ENCODE data around the gene KNDC1.

KNDC1 gene

DNA sequence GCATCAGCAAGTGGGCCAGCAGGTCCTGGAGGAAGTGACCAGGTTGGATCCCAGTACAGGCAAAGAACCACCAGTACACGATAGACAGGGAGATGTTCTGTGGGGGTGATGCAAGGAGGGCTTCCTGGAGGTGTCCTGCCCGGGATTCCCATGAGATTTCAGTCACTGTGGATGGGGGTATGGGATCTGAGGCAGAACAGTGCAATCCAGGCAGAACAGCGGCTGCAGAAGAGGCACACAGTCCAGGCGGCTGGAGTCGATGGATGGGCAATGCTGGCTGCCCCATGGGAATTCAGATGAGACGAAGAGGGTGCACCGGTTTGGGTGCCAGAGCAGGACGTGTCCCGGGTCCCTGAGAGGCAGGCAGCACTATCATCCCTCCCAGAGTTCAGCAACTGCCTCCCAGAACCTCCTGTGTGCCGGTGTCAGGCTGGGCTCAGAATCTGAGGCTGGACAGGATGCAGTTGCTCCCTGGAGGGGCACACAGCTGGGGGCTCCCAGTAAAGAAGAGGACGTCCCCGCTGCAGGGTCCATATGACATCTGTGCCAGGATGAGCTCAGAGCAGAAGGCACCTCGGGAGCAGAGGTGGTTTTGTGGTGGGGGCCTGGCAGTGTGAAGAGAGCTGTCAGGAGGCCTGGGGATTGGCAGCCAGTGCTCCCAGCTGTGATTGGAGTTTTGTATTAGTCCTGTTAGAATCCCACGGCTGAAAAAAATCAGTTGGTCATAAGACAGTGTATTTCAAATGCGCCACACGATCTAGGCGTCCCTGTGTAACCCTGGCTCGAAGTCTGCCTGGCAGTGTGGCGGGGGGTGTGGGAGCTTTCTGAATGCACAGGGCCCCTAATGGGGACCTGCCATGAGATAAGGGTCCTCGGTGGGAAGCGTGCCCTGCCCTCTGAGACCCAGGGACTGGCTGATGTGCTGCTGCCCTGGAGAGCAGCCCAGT, 3.2 kb downstream of the KNDC1 start:
- H4K20me1 ChIP-seq (ENCODE audit: insufficient read depth, low read length): no peaks in the 10 kb centered on the region
- no peaks in the 10 kb centered on the region for H3K4me1 ChIP-seq (ENCODE audit: low read length)
- no peak for DNase-seq
- TF ChIP-seq EZH2phosphoT487 (IDR thresholded peaks at IDR 0.05; ENCODE audit: low read length) (no peak), EZH2 (optimal IDR thresholded peaks at IDR 0.05; ENCODE audit: low read depth, low read length) (no peak)
- TF ChIP-seq, protein P1, sequence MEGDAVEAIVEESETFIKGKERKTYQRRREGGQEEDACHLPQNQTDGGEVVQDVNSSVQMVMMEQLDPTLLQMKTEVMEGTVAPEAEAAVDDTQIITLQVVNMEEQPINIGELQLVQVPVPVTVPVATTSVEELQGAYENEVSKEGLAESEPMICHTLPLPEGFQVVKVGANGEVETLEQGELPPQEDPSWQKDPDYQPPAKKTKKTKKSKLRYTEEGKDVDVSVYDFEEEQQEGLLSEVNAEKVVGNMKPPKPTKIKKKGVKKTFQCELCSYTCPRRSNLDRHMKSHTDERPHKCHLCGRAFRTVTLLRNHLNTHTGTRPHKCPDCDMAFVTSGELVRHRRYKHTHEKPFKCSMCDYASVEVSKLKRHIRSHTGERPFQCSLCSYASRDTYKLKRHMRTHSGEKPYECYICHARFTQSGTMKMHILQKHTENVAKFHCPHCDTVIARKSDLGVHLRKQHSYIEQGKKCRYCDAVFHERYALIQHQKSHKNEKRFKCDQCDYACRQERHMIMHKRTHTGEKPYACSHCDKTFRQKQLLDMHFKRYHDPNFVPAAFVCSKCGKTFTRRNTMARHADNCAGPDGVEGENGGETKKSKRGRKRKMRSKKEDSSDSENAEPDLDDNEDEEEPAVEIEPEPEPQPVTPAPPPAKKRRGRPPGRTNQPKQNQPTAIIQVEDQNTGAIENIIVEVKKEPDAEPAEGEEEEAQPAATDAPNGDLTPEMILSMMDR (IDR thresholded peaks at IDR 0.05; ENCODE audit: low read length): no peak
- no peaks in the 10 kb centered on the region for H3K9me2 ChIP-seq (replicated peaks; ENCODE audit: insufficient read depth, low read length)
- no peaks in the 10 kb centered on the region for H3K36me3 ChIP-seq (replicated peaks; ENCODE audit: insufficient read depth, low read length)
- no peaks in the 10 kb centered on the region for H3F3A ChIP-seq (ENCODE audit: insufficient read depth, low read length)
- no peak overlapping the region for H3K4me3 ChIP-seq (ENCODE audit: low read length)
- no peak overlapping the region for H3K4me2 ChIP-seq (ENCODE audit: low read depth, low read length)
- no peak overlapping the region for H2AFZ ChIP-seq (ENCODE audit: low read length)
- H3K9me3 ChIP-seq (replicated peaks; ENCODE audit: insufficient read depth, low read length): no peaks in the 10 kb centered on the region
- no peak overlapping the region for H3K9ac ChIP-seq (ENCODE audit: low read length)
- no peak overlapping the region for H3K27ac ChIP-seq (ENCODE audit: low read length)
- peaks cover 38% of the 10 kb centered on the region for H3K27me3 ChIP-seq (replicated peaks; ENCODE audit: insufficient read depth, low read length)
- H3K79me2 ChIP-seq (ENCODE audit: low read length): no peaks in the 10 kb centered on the region

DNA sequence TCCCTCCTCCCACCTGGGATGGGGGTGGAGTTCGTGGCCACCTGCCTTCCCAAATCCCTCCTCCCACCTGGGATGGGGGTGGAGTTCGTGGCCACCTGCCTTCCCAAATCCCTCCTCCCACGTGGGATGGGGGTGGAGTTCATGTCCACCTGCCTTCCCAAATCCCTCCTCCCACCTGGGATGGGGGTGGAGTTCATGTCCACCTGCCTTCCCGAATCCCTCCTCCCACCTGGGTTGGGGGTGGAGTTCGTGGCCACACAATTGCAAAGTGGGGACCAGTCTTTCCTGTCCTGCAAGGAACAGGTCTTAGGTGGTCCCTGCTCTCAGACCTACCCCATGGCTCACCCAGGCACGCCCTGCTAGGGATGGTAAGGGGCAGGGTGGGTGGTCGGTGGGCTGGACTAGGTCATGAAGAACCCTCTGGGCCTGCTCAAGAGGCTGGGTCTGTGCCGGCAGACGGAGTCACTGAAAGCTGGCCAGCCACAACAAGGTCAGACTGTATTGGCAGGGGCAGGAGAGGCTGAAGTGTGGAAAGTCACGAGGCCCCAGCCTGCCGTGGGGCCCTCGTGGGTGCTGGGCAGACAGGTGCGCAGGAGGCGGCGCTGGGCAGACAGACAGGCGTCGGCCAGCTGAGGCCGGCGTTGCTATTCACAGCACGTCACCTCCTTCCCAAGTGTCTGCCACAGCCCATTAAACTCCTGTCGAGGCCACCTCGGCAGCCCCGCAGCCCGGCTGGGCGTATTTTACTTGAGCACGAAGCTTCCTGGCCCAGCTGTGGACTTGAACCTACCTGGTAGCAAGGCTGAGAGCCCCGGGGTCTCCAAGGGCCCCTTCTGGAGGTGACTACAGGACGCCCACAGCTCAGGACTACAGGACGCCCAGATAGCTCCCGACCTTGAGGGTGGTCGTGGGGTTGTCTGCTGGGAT, 4.1 kb downstream of the KNDC1 start:
- H4K20me1 ChIP-seq (ENCODE audit: insufficient read depth, low read length): no peaks in the 10 kb centered on the region
- H3K27me3 ChIP-seq (replicated peaks; ENCODE audit: insufficient read depth, low read length): peaks cover 45% of the 10 kb centered on the region
- no peaks in the 10 kb centered on the region for H3K9me3 ChIP-seq (replicated peaks; ENCODE audit: insufficient read depth, low read length)
- TF ChIP-seq EZH2phosphoT487 (IDR thresholded peaks at IDR 0.05; ENCODE audit: low read length): no peak
- TF ChIP-seq, protein P1 (IDR thresholded peaks at IDR 0.05; ENCODE audit: low read length): no peak
- no peak for TF ChIP-seq EZH2 (optimal IDR thresholded peaks at IDR 0.05; ENCODE audit: low read depth, low read length)
- no peaks in the 10 kb centered on the region for H3K4me1 ChIP-seq (ENCODE audit: low read length)
- no peaks in the 10 kb centered on the region for H3F3A ChIP-seq (ENCODE audit: insufficient read depth, low read length)
- H2AFZ ChIP-seq (ENCODE audit: low read length): no peak overlapping the region
- H3K4me3 ChIP-seq (ENCODE audit: low read length): no peak overlapping the region
- no peak overlapping the region for H3K9ac ChIP-seq (ENCODE audit: low read length)
- H3K79me2 ChIP-seq (ENCODE audit: low read length): no peaks in the 10 kb centered on the region
- no peak for DNase-seq
- no peaks in the 10 kb centered on the region for H3K36me3 ChIP-seq (replicated peaks; ENCODE audit: insufficient read depth, low read length)
- no peak overlapping the region for H3K4me2 ChIP-seq (ENCODE audit: low read depth, low read length)
- no peaks in the 10 kb centered on the region for H3K9me2 ChIP-seq (replicated peaks; ENCODE audit: insufficient read depth, low read length)
- no peak overlapping the region for H3K27ac ChIP-seq (ENCODE audit: low read length)

DNA sequence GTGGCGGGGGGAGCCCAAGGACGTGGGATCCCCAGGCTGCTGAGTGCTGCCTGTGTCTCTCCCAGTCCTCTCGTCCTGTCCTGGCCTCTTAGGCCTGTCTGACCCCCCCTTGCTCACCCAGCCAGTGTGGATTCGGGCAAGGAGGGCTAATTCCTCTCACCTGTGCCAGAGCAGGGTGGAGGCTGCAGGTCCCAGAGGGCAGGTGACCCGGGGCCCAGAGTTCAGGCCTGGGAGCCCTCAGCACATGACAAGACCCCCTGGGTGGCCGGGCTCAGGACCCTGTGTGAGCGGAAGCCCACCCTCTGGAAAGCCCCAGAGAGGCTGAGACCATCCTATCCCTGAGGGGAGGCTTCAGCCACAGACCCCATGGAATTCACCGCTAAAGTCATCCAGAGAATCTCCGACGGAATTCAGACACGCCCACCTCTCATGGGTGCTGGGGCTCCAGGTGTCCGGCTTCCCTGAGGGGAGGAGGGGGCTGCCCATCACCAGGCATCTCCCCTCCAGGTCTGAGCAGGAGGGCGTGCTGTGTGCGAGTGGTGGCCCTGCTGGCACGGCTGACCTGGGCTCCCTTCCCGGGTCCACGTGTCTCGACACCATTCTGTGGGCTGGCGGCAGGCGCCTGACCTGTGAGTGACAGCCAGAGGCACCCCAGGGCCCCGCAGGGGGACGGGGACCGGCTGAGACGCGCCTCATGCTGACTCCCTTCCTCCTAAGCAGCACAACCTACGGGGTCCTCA, 5.0 kb downstream of the KNDC1 start:
- Histone ChIP-seq H3K27ac (ENCODE audit: low read length) (no peak overlapping the region), H3K79me2 (ENCODE audit: low read length) (no peaks in the 10 kb centered on the region), H3K27me3 (replicated peaks; ENCODE audit: insufficient read depth, low read length) (peaks cover 53% of the 10 kb centered on the region), H3F3A (ENCODE audit: insufficient read depth, low read length) (no peaks in the 10 kb centered on the region), H2AFZ (ENCODE audit: low read length) (no peak overlapping the region), H3K9me3 (replicated peaks; ENCODE audit: insufficient read depth, low read length) (no peaks in the 10 kb centered on the region), H4K20me1 (ENCODE audit: insufficient read depth, low read length) (no peaks in the 10 kb centered on the region), H3K36me3 (replicated peaks; ENCODE audit: insufficient read depth, low read length) (no peaks in the 10 kb centered on the region), H3K4me1 (ENCODE audit: low read length) (no peaks in the 10 kb centered on the region), H3K9ac (ENCODE audit: low read length) (no peak overlapping the region), H3K9me2 (replicated peaks; ENCODE audit: insufficient read depth, low read length) (no peaks in the 10 kb centered on the region), H3K4me2 (ENCODE audit: low read depth, low read length) (no peak overlapping the region), H3K4me3 (ENCODE audit: low read length) (no peak overlapping the region)
- no peak for DNase-seq
- TF ChIP-seq EZH2 (optimal IDR thresholded peaks at IDR 0.05; ENCODE audit: low read depth, low read length): no peak
- TF ChIP-seq, protein P1 (IDR thresholded peaks at IDR 0.05; ENCODE audit: low read length): no peak
- TF ChIP-seq EZH2phosphoT487 (IDR thresholded peaks at IDR 0.05; ENCODE audit: low read length): no peak

Data from MM.1S (cell line).